ENCODE data around the gene NFIA.

NFIA gene

GRCh38 chr1:61482170-61482734 is 399.9 kb downstream of the NFIA start:
- H3K4me3 ChIP-seq (ENCODE audit: low read depth, low read length), result no peak overlapping the region
- H3K9me3 ChIP-seq (ENCODE audit: control insufficient read depth, low read length), result no peaks in the 10 kb centered on the region
- no peak overlapping the region for H3K9ac ChIP-seq
- no peaks in the 10 kb centered on the region for H3K4me1 ChIP-seq
- H2AFZ ChIP-seq, result no peak overlapping the region
- no peak overlapping the region for H3K4me2 ChIP-seq (ENCODE audit: low read length)
- no peak overlapping the region for H3K27ac ChIP-seq
- TF ChIP-seq CTCF (IDR thresholded peaks at IDR 0.05), result no peak
- no peaks in the 10 kb centered on the region for H3K36me3 ChIP-seq (ENCODE audit: control insufficient read depth, insufficient read depth, low read length)
- no peaks in the 10 kb centered on the region for H3K79me2 ChIP-seq
- H3K27me3 ChIP-seq (ENCODE audit: control insufficient read depth, insufficient read depth, low read length), result no peaks in the 10 kb centered on the region

- Histone ChIP-seq H3K4me3 (ENCODE audit: low read depth, low read length) (no peak overlapping the region), H3K9me3 (ENCODE audit: control insufficient read depth, low read length) (no peaks in the 10 kb centered on the region), H3K9ac (no peak overlapping the region), H3K27ac (no peak overlapping the region), H3K27me3 (ENCODE audit: control insufficient read depth, insufficient read depth, low read length) (no peaks in the 10 kb centered on the region), H3K79me2 (no peaks in the 10 kb centered on the region), H3K36me3 (ENCODE audit: control insufficient read depth, insufficient read depth, low read length) (no peaks in the 10 kb centered on the region), H3K4me2 (ENCODE audit: low read length) (no peak overlapping the region), H2AFZ (no peak overlapping the region), H3K4me1 (no peaks in the 10 kb centered on the region)
- TF ChIP-seq CTCF (IDR thresholded peaks at IDR 0.05), result no peak
These were observed 404.6 kb downstream of the NFIA start for GRCh38 chr1:61486783-61487536.

- no peak overlapping the region for H2AFZ ChIP-seq
- no peaks in the 10 kb centered on the region for H3K79me2 ChIP-seq
- H3K4me3 ChIP-seq (ENCODE audit: low read depth, low read length), result no peak overlapping the region
- H3K9me3 ChIP-seq (ENCODE audit: control insufficient read depth, low read length), result no peaks in the 10 kb centered on the region
- H3K36me3 ChIP-seq (ENCODE audit: control insufficient read depth, insufficient read depth, low read length), result no peaks in the 10 kb centered on the region
- H3K27ac ChIP-seq, result no peak overlapping the region
- TF ChIP-seq CTCF (IDR thresholded peaks at IDR 0.05), result no peak
- no peaks in the 10 kb centered on the region for H3K4me1 ChIP-seq
- H3K27me3 ChIP-seq (ENCODE audit: control insufficient read depth, insufficient read depth, low read length), result no peaks in the 10 kb centered on the region
- H3K9ac ChIP-seq, result no peak overlapping the region
- no peak overlapping the region for H3K4me2 ChIP-seq (ENCODE audit: low read length)
These were observed 405.4 kb downstream of the NFIA start for GRCh38 chr1:61487801-61488200.

- no peak overlapping the region for H3K4me3 ChIP-seq (ENCODE audit: low read depth, low read length)
- no peak overlapping the region for H3K9ac ChIP-seq
- no peaks in the 10 kb centered on the region for H3K36me3 ChIP-seq (ENCODE audit: control insufficient read depth, insufficient read depth, low read length)
- H3K27me3 ChIP-seq (ENCODE audit: control insufficient read depth, insufficient read depth, low read length), result no peaks in the 10 kb centered on the region
- no peak overlapping the region for H2AFZ ChIP-seq
- H3K27ac ChIP-seq, result no peak overlapping the region
- no peaks in the 10 kb centered on the region for H3K4me1 ChIP-seq
- H3K79me2 ChIP-seq, result no peaks in the 10 kb centered on the region
- H3K9me3 ChIP-seq (ENCODE audit: control insufficient read depth, low read length), result no peaks in the 10 kb centered on the region
- TF ChIP-seq CTCF (IDR thresholded peaks at IDR 0.05), result no peak
- H3K4me2 ChIP-seq (ENCODE audit: low read length), result no peak overlapping the region
These were observed 408.6 kb downstream of the NFIA start for GRCh38 chr1:61490924-61491323.

GRCh38 chr1:61491497-61491896 is 409.1 kb downstream of the NFIA start:
- no peaks in the 10 kb centered on the region for H3K27me3 ChIP-seq (ENCODE audit: control insufficient read depth, insufficient read depth, low read length)
- no peaks in the 10 kb centered on the region for H3K79me2 ChIP-seq
- no peaks in the 10 kb centered on the region for H3K36me3 ChIP-seq (ENCODE audit: control insufficient read depth, insufficient read depth, low read length)
- H3K4me3 ChIP-seq (ENCODE audit: low read depth, low read length), result no peak overlapping the region
- no peaks in the 10 kb centered on the region for H3K4me1 ChIP-seq
- H3K4me2 ChIP-seq (ENCODE audit: low read length), result no peak overlapping the region
- TF ChIP-seq CTCF (IDR thresholded peaks at IDR 0.05), result no peak
- H3K27ac ChIP-seq, result no peak overlapping the region
- H3K9ac ChIP-seq, result no peak overlapping the region
- H3K9me3 ChIP-seq (ENCODE audit: control insufficient read depth, low read length), result no peaks in the 10 kb centered on the region
- H2AFZ ChIP-seq, result no peak overlapping the region

All from parathyroid adenoma (tissue), 2 donors.